ENCODE data around the gene SCD5.

Gene SCD5

GRCh38 chr4:82773057-82773456 lies 25.5 kb downstream of the SCD5 start:
- TF ChIP-seq CTCF (IDR thresholded peaks at IDR 0.05; ENCODE audit: control extremely low read depth, extremely low read depth, low read depth, missing control alignments) = no peak
- POLR2A ChIA-PET = no interaction called here
- CTCF ChIA-PET = no interaction called here
- DNase-seq (ENCODE audit: extremely low spot score) = no peak

- DNase-seq (ENCODE audit: extremely low spot score) = no peak
- ChIA-PET POLR2A (no interaction called here), CTCF (no interaction called here)
- TF ChIP-seq CTCF (IDR thresholded peaks at IDR 0.05; ENCODE audit: control extremely low read depth, extremely low read depth, low read depth, missing control alignments) = no peak
Observed at GRCh38 chr4:82770607-82771006, 28.0 kb downstream of the SCD5 start.

GRCh38 chr4:82765134-82765533 lies 33.5 kb downstream of the SCD5 start:
- ChIA-PET CTCF (no interaction called here), POLR2A (no interaction called here)
- no peak for DNase-seq (ENCODE audit: extremely low spot score)
- no peak for TF ChIP-seq CTCF (IDR thresholded peaks at IDR 0.05; ENCODE audit: control extremely low read depth, extremely low read depth, low read depth, missing control alignments)

GRCh38 chr4:82761229-82761628 lies 37.4 kb downstream of the SCD5 start:
- ChIA-PET POLR2A (no interaction called here), CTCF (interaction anchor here (0.9 to 1.3 kb wide), 2 partner anchors 9 to 38 kb away, joined by 3 read pairs; partner anchors contain the start of gene SCD5)
- TF ChIP-seq CTCF (IDR thresholded peaks at IDR 0.05; ENCODE audit: control extremely low read depth, extremely low read depth, low read depth, missing control alignments) = no peak
- DNase-seq (ENCODE audit: extremely low spot score) = no peak

GRCh38 chr4:82758701-82759685 lies 39.6 kb downstream of the SCD5 start:
- POLR2A ChIA-PET = no interaction called here
- CTCF ChIA-PET = interaction anchor here (1.3 kb wide), 1 partner anchor 16 kb away, joined by 3 read pairs; no protein-coding TSS in a partner anchor
- no peak for TF ChIP-seq CTCF (IDR thresholded peaks at IDR 0.05; ENCODE audit: control extremely low read depth, extremely low read depth, low read depth, missing control alignments)
- no peak for DNase-seq (ENCODE audit: extremely low spot score)

- ChIA-PET POLR2A (no interaction called here), CTCF (no interaction called here)
- no peak for TF ChIP-seq CTCF (IDR thresholded peaks at IDR 0.05; ENCODE audit: control extremely low read depth, extremely low read depth, low read depth, missing control alignments)
- DNase-seq (ENCODE audit: extremely low spot score) = no peak
Observed at GRCh38 chr4:82756061-82756460, 42.5 kb downstream of the SCD5 start.

Data from GM10248 (cell line).